GM18868 (cell line): Measurements from ENCODE around the gene MMP25.

Experiments
- ATAC-seq: cut with Tn5 transposase; IDR thresholded peaks from one replicate; pipeline ENCODE4 v1.9.1; 2021; ENCODE audit warnings: mild to moderate bottlenecking, moderate library complexity; ENCODE audit not compliant: unreplicated experiment

MMP25 gene

DNA sequence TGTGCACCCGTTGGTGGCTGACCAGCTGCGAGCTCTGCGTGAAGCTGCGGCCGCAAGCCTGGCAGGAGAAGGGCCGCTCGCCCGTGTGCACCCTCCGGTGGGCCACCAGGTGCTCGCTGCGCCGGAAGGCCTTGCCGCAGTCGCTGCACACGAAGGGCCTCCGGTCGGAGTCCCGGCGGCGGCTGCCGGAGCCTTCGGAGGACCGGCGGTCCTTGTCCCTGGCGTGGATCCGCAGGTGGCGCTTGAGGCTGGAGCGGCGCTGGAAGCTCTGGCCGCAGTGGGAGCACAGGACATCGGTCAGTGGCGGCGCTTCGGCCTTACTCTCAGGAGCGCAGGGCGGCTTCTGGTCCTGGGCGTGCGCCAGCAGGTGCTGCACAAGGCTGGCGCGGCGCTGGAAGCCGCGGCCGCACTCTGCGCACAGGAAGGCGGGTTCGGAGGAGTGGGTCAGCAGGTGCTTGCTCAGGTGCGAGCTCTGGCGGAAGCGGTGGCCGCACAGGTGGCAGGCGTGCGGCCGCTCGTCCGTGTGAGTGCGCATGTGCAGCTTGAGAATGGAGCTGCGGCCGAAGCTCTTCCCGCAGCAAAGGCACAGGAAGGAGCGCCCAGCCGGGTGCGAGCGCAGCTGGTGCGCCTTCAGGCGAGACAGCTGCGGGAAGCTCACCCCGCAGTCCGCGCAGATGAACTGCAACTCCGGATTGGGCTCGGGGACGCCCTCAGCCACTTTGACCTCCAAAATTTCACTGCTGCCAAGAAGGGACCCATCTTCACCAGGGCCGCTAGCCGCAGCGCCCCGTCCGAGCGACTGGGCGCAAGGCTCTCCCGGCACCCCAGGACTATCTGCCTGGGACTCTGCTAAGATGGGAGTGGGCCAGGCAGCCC, 43.6 kb downstream of the MMP25 start:
- no peak for ATAC-seq

DNA sequence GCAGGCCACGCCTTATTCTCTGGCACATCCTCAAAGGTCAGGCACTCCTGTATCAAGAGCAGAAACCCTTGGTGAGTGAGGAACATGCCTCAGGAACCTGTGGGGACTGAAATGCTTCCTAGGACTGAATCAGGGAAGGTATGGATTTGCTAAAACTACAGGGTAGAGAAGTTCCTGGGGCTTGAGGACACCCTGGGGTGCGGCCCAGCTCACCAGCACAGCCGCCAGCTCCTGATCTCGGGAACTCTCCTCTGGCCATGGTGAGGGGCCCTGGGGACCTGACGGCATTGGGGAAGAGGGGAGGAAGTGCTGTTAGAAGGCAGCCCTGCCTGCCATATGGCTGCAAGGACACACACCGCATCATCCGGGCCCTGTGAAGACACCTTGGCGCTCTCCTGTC, 45.2 kb downstream of the MMP25 start:
- no peak for ATAC-seq

DNA sequence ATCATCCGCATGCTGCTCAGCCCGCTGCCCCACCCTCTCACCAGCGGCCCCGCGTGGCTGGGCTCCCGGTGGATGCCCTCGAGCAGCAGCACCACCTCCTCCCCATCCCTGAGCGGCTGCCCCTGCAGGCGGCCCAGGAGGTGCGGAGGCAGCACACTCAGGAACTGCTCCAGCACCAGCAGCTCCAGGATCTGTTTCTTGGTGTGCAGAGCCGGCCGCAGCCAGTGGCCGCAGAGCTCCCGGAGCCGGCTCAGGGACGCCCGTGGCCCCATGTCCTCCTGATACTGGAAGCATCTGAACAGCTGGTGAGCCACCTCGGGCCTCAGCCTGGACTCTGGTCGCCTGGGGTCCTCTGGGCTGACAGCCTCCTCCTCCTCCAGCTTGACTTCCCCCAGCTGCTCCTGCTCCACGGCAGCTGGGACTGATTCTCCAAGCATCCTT, 46.2 kb downstream of the MMP25 start:
- ATAC-seq, result no peak

DNA sequence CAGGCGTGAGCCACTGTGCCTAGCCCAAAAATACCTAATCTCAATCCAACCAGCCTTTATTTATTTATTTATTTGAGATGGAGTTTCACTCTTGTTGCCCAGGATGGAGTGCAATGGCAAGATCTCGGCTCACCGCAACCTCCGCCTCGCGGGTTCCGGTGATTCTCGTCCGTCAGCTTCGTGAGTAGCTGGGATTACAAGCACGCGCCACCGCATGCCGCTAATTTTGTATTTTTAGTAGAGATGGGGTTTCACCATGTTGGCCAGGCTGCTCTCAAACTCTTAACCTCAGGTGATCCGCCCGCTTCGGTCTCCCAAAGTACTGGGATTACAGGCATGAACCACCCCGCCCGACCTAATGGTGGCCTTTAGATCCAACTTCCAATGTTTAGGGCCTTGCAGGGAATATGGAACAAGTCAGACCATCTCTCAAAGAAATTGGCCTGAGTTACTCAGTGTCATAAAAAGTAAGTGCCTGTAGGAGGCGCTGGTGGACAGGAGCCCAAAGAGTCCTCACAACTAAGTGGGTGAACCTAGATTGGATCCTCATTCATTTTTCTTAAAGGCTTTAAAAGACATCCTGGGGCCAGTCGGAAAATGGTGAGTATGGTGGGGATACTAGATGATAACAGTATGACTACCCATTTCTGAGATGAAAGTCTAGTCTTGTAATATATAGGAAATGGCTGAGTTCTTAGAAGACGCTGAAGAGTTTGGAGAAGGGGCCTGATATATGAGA, 48.1 kb downstream of the MMP25 start:
- no peak for ATAC-seq

DNA sequence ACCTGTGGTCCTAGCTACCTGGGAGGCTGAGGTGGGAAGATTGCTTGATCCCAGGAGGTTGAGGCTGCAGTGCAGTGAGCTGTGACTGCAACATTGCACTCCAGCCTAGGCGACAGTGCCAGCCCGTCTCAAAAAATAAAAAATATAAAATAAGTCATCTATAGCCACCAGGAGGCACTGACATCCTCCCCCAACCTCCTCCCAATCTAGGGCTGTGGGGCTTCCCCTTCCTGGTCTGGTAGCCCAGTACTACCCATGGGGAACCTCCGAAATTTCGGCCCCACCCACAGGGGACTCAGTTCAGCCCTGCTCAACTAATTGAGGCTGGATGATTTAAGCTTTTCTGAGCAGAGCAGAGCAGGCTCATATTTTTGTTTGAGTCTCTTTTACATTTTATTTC, 49.5 kb downstream of the MMP25 start:
- peak; percentile 78 for ATAC-seq

DNA sequence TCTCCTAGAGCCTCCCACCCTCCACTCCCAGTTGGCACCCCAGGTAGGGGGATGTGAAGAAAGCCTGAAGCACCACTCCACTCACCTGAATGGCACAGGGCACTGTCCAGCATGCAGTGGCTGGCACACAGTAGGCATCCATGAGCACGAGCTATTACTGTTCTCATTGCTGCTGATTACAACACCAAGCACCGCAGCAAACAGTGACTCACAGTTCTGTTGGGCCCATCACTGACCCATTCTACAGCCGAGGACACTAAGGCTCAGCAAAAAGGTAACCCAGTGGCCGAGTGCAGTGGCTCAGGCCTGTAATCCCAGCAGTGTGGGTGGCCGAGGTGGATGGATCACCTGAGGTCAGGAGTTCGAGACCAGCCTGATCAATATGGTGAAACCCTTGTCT, 50.0 kb downstream of the MMP25 start:
- ATAC-seq, result no peak

DNA sequence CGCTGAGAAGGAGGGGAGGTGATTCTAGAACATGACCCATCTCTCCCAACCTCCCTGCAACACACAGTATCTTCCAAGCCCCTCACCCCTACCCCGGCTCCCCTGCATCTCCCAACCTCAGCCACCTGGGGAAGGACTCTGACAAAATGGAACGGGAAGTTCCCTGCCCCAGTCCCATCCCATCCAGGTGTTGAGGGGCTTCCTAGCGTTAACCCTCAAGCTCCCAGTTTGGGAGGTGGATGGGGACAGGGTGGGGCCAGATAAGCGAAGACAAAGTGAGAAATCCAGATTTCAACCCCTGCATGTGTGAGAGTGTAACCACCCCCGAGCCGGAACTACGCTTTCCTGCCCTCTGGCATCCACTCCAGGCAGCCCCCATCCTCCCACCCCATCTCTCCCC, 50.9 kb downstream of the MMP25 start:
- no peak for ATAC-seq

DNA sequence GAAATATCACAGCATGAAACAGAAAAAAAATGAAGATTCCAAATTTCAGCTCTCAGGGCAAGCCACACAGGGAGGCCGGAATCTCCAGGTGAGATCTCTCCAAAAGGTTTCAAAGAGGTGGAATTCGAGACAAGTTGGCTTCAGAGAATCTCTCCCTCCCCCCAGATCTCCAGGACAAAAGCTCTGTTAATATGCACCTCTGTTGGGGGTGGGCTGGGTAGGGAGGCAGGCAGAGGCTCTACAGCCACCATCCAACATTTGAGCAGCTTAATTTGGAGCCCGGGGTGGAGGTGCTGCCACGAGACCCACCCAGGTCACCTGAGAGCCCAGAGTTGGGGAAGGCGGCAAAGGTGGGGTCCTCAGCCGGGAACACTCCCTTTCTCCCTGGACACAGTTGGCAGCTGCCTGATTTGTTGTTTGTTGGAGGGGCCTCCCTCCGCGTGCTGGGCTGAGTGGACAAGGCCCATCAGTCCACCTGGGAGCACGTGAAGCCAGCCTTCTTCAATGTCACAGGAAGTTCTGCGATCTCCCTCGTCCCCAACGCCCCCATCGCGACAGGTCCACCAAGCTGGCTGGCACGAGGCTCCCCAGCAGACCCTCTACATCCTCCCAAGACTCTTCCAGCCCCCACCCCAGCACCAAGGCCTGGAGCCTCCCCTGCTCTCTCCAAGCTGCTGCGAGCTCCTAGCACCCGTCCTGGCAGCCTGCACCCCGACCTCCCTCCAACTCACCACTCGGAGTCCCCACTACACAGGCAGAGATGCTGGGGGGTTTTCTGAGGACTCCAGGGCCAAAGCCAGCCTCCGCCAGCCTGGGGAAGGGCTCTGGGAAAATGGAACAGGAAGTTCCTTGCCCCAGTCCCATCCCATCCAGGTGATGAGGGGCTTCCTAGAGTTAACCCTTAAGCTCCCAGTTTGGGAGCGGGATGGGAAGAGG, 52.4 kb downstream of the MMP25 start, which contains the start of gene ZSCAN10:
TSS of gene ZSCAN10 (minus strand) at position 836 of the 936 bp plus-strand sequence. CDS start 6,357 bp downstream, outside the sequence.
- no peak for ATAC-seq

DNA sequence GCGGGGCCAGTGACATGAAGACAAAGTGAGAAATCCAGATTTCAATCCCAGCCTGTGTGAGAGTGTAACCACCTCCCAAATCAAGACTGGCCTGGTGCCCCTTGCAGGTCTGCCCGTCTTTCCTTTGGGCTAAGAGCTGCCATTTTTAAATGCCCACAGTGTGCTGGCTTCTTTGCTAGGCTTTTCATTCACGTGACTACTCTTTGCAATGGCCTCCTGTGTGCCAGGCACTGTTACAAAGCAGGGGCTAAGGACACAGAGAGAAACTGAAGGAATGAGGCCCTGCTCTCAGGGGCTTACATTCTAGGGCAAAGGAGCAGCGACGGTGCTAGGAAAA, 53.0 kb downstream of the MMP25 start:
- ATAC-seq, result no peak

DNA sequence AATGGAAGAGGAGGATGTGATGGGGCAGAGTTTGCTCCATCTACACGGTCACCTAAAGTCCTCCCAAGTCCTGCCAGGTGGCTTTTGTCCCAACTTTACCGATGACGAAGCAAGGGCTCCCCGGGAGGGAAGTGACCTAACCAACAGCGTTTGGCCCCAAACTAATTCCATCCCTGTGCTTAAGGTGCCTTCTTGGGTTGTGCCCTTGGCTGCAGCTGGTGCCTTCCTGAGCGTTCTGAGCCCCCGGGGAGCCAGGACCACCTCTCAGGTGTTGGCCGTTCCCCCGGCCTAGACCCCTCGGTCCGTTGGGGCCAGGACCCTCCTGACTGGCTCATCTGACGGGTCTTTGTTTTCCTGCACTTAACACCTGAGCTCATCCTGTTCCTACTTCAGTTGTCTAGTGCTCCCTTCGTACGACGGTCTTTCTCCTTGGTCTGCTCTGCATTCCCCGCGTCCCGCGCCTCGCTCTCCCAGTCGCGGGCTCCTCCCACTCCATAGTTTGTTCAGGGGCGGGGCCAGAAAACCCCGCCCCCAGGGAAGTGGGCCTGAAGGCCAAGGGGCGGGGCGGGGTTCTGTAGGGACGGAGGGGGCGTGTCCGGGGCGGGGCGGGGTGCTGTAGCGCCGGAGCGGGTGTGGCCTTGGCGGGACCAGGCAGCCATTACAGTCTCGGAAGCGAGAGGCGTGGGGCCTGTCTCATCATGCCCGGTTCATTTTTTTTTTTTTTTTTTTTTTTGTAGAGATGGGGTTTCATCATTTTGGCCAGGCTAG, 53.6 kb downstream of the MMP25 start:
- peak; percentile 57 for ATAC-seq

DNA sequence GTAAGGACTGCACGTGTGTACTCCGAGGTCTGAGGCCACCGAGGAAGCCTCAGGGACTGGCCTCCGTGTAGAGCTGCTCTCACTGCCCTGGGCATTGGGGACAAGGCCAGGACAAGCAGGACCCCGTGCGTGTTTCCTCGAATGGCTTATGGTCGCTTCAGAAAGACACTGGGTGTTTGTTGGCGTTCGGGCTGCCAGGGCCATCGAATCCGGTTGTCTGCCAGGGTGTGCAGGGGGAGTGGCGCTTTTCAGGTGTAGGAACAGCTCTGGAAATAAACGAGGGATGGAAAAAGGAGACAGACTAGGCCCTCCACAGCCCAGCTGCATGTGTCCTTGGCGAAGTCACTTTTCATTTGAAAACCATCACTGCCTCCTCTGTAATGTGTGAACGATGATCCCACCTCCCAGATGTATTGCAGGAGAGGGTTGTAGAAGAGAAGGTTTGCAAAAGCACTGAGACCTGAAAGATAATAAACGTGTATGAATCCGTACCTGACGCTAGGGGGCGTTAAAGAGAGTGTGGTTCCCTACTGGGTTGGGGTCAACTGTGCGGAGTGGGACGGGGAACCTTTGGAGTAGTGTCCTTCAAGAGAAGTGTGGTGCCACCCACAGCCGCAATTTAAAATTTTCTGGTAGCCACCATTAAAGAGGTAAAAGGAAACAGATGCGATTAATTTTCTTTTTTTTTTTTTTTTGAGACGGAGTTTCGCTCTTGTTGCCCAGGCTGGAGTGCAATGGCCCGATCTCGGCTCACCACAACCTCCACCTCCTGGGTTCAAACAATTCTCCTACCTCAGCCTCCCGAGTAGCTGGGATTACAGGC, 54.9 kb downstream of the MMP25 start:
- no peak for ATAC-seq

DNA sequence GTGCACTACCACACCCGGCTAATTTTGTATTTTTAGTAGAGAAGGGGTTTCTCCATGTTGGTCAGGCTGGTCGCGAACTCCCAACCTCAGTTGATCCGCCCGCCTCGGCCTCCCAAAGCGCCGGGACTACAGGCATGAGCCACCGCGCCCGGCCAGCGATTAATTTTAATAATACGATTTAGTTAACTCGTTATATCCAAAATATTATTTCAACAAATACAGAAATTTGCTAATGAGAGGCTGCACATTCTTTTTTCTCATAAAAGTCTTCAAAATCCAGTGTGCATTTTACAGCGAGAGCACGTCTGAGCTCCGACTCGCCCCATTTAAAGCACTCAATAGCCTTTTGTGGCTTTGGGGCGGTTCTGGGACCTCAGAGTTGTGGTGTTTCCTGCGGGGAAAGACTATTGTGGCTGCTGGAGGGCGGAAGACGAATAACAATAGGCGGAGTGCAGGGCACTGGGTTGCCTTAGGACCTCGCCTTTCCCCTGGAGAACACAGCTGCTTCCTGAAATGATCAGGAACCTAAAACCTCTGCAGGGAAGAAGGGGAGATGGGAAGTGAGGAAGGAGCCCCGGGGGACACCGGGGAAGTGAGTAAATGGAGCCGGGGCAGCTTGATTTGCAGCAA, 55.6 kb downstream of the MMP25 start:
- ATAC-seq, result no peak

DNA sequence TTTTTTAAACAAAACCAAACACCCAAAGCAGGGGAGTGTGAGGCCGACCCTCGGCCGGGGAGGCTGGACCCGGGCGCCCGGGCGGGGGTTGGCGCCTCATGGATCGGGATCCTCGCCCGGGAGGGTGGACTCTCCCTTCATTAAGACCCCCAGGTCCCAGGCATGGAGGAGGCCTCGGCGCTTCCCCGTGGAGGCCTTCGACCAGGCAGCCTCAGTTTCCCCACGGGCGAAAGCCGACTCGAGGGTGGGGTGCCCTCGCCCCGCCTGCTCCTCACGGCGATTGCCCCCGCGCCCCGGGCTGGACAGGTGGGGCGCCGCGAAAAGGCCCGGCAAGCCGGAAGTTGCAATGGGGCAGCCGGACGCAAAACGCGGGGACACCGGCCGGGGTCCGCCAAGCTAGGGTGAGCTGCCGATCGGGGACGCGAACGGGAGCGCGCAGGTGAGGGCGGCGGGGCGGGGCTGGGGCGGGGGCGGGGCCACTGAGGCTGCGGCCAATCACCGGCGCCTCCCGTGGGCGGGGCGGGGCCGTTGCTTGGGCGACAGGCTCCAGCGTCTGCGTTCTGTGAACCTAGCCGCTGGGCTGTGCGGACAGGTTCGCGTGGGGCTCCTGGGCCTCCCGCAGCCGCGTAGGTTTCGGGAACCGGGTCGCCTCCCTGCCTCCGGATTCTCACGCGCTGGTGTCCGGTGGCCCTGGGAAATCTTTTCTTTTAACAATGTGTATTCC, 60.0 kb downstream of the MMP25 start:
- ATAC-seq, result peak; percentile 87
